Activated naive CD4-positive, alpha-beta T cell treated with anti-CD3 and anti-CD28 coated beads, Interleukin-2, amount 10 ng/mL, durations not matched to agents 7 days and 5 days (primary cell): ENCODE measurements around the gene IL18BP.
A peak's percentile ranks its signal among the peaks of the same experiment; 100 is the strongest.

Source experiments
- CTCF ChIA-PET: fragments of 350-600 bp; sonication (Branson Sonifier 250); formaldehyde crosslinking; loops from one replicate; lab custom pipeline; 2021; ENCODE audit warnings: antibody characterized with exemption; lab: Charles Lee
- DNase-seq: peaks from one replicate; pipeline ENCODE4 v3.0.0-alpha.2; 2020
- H3K27ac Mint-ChIP-seq: one replicate; pipeline ENCODE4 v1.8.0; 2021; ENCODE audit warnings: mild to moderate bottlenecking, moderate library complexity, mixed read lengths
- H3K27me3 Mint-ChIP-seq: one replicate; pipeline ENCODE4 v1.8.0; 2021; ENCODE audit warnings: mild to moderate bottlenecking, mixed read lengths
- H3K36me3 Mint-ChIP-seq: one replicate; pipeline ENCODE4 v1.8.0; 2021; ENCODE audit warnings: mixed read lengths
- H3K4me1 Mint-ChIP-seq: one replicate; pipeline ENCODE4 v1.8.0; 2021; ENCODE audit warnings: mixed read lengths
- H3K4me3 Mint-ChIP-seq: one replicate; pipeline ENCODE4 v1.8.0; 2021; ENCODE audit warnings: mild to moderate bottlenecking, moderate library complexity, mixed read lengths
- H3K9me3 Mint-ChIP-seq: one replicate; pipeline ENCODE4 v1.8.0; 2021; ENCODE audit warnings: mixed read lengths

The IL18BP gene

GRCh38 chr11:72000202-72000867 is 1.6 kb downstream of the IL18BP start:
- no peaks in the 10 kb centered on the region for H3K9me3 Mint-ChIP-seq
- peaks cover 27% of the 10 kb centered on the region for H3K4me1 Mint-ChIP-seq
- DNase-seq, result no peak
- peaks cover 48% of the 10 kb centered on the region for H3K36me3 Mint-ChIP-seq
- H3K4me3 Mint-ChIP-seq, result no peak overlapping the region
- no peaks in the 10 kb centered on the region for H3K27me3 Mint-ChIP-seq
- no peak overlapping the region for H3K27ac Mint-ChIP-seq
- CTCF ChIA-PET, result interaction anchor here (2.0 to 2.7 kb wide), 2 partner anchors 23 to 91 kb away, joined by 6 to 10 read pairs; no protein-coding TSS in a partner anchor

GRCh38 chr11:72001285-72001684 is 2.6 kb downstream of the IL18BP start:
- DNase-seq, result no peak
- Mint-ChIP-seq H3K4me1 (peaks cover 27% of the 10 kb centered on the region), H3K27me3 (no peaks in the 10 kb centered on the region), H3K36me3 (peaks cover 53% of the 10 kb centered on the region), H3K4me3 (no peak overlapping the region), H3K27ac (no peak overlapping the region), H3K9me3 (no peaks in the 10 kb centered on the region)
- CTCF ChIA-PET, result no interaction called here

GRCh38 chr11:72001834-72002591 is 3.3 kb downstream of the IL18BP start:
- Mint-ChIP-seq H3K36me3 (peaks cover 61% of the 10 kb centered on the region), H3K4me1 (peaks cover 27% of the 10 kb centered on the region), H3K4me3 (no peak overlapping the region), H3K9me3 (no peaks in the 10 kb centered on the region), H3K27me3 (no peaks in the 10 kb centered on the region), H3K27ac (peak overlapping the region; percentile 13)
- no peak for DNase-seq
- CTCF ChIA-PET, result no interaction called here

- H3K4me3 Mint-ChIP-seq, result no peak overlapping the region
- peaks cover 70% of the 10 kb centered on the region for H3K36me3 Mint-ChIP-seq
- no peaks in the 10 kb centered on the region for H3K9me3 Mint-ChIP-seq
- no peak for DNase-seq
- peak overlapping the region; percentile 61 for H3K27ac Mint-ChIP-seq
- peaks cover 25% of the 10 kb centered on the region for H3K4me1 Mint-ChIP-seq
- CTCF ChIA-PET, result no interaction called here
- no peaks in the 10 kb centered on the region for H3K27me3 Mint-ChIP-seq
Observed at GRCh38 chr11:72002841-72003775, 4.4 kb downstream of the IL18BP start.

- Mint-ChIP-seq H3K4me3 (no peak overlapping the region), H3K27ac (no peak overlapping the region), H3K9me3 (no peaks in the 10 kb centered on the region), H3K4me1 (peaks cover 19% of the 10 kb centered on the region), H3K36me3 (peaks cover 72% of the 10 kb centered on the region), H3K27me3 (no peaks in the 10 kb centered on the region)
- DNase-seq, result no peak
- CTCF ChIA-PET, result no interaction called here
Observed at GRCh38 chr11:72003776-72004171, 5.1 kb downstream of the IL18BP start.

GRCh38 chr11:72004515-72005346 is 6.0 kb downstream of the IL18BP start:
- no peak overlapping the region for H3K27ac Mint-ChIP-seq
- no peak overlapping the region for H3K4me3 Mint-ChIP-seq
- no peak for DNase-seq
- no peaks in the 10 kb centered on the region for H3K27me3 Mint-ChIP-seq
- H3K36me3 Mint-ChIP-seq, result peaks cover 68% of the 10 kb centered on the region
- H3K9me3 Mint-ChIP-seq, result no peaks in the 10 kb centered on the region
- H3K4me1 Mint-ChIP-seq, result peaks cover 9% of the 10 kb centered on the region
- CTCF ChIA-PET, result interaction anchor here (1.1 to 2.0 kb wide), 3 partner anchors 8 to 27 kb away, joined by 3 to 6 read pairs (median 4); no protein-coding TSS in a partner anchor

GRCh38 chr11:72005347-72006260 is 6.9 kb downstream of the IL18BP start:
- H3K27ac Mint-ChIP-seq, result no peak overlapping the region
- peaks cover 68% of the 10 kb centered on the region for H3K36me3 Mint-ChIP-seq
- H3K27me3 Mint-ChIP-seq, result no peaks in the 10 kb centered on the region
- CTCF ChIA-PET, result interaction anchor here (0.6 to 2.0 kb wide), 5 partner anchors 9 to 59 kb away, joined by 3 to 6 read pairs (median 3); no protein-coding TSS in a partner anchor
- peaks cover 4% of the 10 kb centered on the region for H3K4me1 Mint-ChIP-seq
- no peak overlapping the region for H3K4me3 Mint-ChIP-seq
- no peak for DNase-seq
- no peaks in the 10 kb centered on the region for H3K9me3 Mint-ChIP-seq

- Mint-ChIP-seq H3K4me1 (peaks cover 4% of the 10 kb centered on the region), H3K27me3 (no peaks in the 10 kb centered on the region), H3K9me3 (no peaks in the 10 kb centered on the region), H3K36me3 (peaks cover 64% of the 10 kb centered on the region), H3K27ac (no peak overlapping the region), H3K4me3 (no peak overlapping the region)
- no peak for DNase-seq
- CTCF ChIA-PET, result interaction anchor here (0.6 to 2.0 kb wide), 4 partner anchors 19 to 59 kb away, joined by 3 to 6 read pairs (median 4); no protein-coding TSS in a partner anchor
Observed at GRCh38 chr11:72006309-72007088, 7.8 kb downstream of the IL18BP start.

GRCh38 chr11:72007089-72007476 is 8.4 kb downstream of the IL18BP start:
- no peak overlapping the region for H3K27ac Mint-ChIP-seq
- H3K27me3 Mint-ChIP-seq, result no peaks in the 10 kb centered on the region
- H3K4me3 Mint-ChIP-seq, result no peak overlapping the region
- DNase-seq, result no peak
- H3K36me3 Mint-ChIP-seq, result peaks cover 58% of the 10 kb centered on the region
- no peaks in the 10 kb centered on the region for H3K9me3 Mint-ChIP-seq
- H3K4me1 Mint-ChIP-seq, result peaks cover under 1% of the 10 kb centered on the region
- CTCF ChIA-PET, result no interaction called here

- H3K4me1 Mint-ChIP-seq, result no peaks in the 10 kb centered on the region
- no peak overlapping the region for H3K27ac Mint-ChIP-seq
- no peak for DNase-seq
- no peaks in the 10 kb centered on the region for H3K27me3 Mint-ChIP-seq
- H3K4me3 Mint-ChIP-seq, result no peak overlapping the region
- H3K36me3 Mint-ChIP-seq, result peaks cover 56% of the 10 kb centered on the region
- no peaks in the 10 kb centered on the region for H3K9me3 Mint-ChIP-seq
- CTCF ChIA-PET, result interaction anchor here (1.0 to 1.2 kb wide), 2 partner anchors 18 to 31 kb away, joined by 3 to 4 read pairs; no protein-coding TSS in a partner anchor
Observed at GRCh38 chr11:72007587-72007986, 8.9 kb downstream of the IL18BP start.

GRCh38 chr11:72008728-72009127 is 10.0 kb downstream of the IL18BP start:
- Mint-ChIP-seq H3K4me1 (no peaks in the 10 kb centered on the region), H3K4me3 (no peak overlapping the region), H3K9me3 (no peaks in the 10 kb centered on the region), H3K36me3 (peaks cover 55% of the 10 kb centered on the region), H3K27ac (no peak overlapping the region), H3K27me3 (no peaks in the 10 kb centered on the region)
- CTCF ChIA-PET, result no interaction called here
- no peak for DNase-seq

GRCh38 chr11:72009156-72009555 is 10.4 kb downstream of the IL18BP start:
- Mint-ChIP-seq H3K36me3 (peaks cover 56% of the 10 kb centered on the region), H3K4me3 (no peak overlapping the region), H3K9me3 (no peaks in the 10 kb centered on the region), H3K27ac (no peak overlapping the region), H3K4me1 (no peaks in the 10 kb centered on the region), H3K27me3 (no peaks in the 10 kb centered on the region)
- CTCF ChIA-PET, result no interaction called here
- DNase-seq, result no peak
